HG03025 (cell line): Measurements from ENCODE around the gene VSIG10L2.

Experiments used
- ATAC-seq: cut with Tn5 transposase; IDR thresholded peaks from one replicate; pipeline ENCODE4 v1.9.1; 2021; ENCODE audit warnings: mild to moderate bottlenecking, moderate library complexity; ENCODE audit not compliant: unreplicated experiment, low FRiP score

VSIG10L2 gene

DNA sequence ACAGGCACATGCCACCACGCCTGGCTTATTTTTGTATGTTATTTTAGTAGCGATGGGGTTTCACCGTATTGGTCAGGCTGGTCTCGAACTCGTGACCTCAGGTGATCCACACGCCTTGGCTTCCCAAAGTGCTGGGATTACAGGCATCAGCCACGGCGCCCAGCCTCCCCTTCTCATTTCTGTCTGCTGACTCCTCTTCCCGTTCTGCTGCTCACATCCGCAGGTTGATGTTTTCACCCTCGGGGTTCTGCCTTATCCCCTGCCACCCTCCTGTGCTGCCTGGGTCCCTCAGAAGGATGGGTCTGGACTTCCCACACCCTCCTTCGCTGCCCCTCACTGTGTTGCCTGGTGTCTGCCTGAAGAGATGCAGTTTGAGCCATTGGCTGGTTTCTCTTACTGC is 19.2 kb upstream of the VSIG10L2 start:
- ATAC-seq = no peak

DNA sequence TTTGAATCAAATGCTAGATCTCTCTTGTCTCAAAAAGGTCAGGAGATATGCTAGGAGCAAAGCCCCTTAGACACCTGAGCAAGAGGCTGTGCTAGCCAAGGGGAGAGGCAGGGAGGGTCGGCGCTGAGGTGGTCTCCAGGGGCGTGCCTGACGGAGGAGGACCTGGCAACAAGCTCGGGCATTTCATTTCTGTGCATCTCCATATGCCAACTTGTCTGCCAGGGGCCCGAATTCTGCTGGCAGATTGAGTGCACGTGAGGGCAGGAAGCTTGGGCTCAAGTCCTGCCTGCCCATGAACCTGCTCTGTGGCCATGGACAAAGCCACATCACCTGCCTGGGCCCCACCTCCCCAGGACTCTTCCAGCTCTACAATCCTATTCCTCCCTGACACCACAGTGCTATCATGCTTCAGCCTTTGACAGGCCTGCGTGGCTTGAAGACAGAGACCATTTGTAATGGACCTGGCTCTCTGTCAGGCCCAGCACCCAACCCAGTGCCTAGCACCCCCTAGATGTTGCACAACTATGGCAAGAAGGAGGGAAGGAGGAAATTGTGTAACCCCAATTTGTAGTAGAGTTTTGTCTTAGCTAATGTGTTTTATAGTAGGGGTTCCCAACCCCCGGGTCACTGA is 16.3 kb upstream of the VSIG10L2 start:
- no peak for ATAC-seq

DNA sequence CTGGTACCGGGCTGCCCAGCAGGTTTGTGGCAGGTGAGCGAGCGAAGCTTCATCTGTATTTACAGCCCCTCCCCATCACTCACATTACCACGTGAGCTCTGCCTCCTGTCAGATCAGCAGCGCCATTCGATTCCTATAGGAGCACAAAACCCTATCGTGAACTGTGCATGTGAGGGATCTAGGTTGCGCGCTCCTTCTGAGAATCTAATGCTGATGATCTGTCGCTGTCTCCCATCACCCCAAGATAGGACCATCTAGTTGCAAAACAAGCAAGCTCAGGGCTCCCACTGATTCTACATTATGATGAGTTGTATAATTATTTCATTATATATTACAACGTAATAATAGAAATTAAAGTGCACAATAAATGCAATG is 15.8 kb upstream of the VSIG10L2 start:
- no peak for ATAC-seq

DNA sequence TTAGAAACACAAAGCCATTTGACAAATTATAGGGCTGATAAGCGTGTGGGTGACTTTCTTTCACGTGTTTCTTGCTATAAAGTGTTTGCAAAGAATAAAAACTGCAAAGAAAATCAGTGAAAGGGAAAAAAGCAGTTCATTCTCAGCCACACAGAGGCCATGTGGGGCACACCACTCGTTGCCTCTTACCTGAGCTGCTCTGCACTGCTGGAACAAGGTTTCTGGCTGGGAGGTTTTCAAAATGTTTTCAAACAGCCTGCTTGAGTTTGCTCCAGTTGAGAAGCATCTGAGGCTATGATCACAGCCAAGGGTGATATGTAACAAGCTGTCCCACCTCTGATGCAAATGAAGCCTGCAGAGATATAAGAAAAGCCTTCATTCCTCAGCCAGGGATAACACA is 14.7 kb upstream of the VSIG10L2 start:
- no peak for ATAC-seq

DNA sequence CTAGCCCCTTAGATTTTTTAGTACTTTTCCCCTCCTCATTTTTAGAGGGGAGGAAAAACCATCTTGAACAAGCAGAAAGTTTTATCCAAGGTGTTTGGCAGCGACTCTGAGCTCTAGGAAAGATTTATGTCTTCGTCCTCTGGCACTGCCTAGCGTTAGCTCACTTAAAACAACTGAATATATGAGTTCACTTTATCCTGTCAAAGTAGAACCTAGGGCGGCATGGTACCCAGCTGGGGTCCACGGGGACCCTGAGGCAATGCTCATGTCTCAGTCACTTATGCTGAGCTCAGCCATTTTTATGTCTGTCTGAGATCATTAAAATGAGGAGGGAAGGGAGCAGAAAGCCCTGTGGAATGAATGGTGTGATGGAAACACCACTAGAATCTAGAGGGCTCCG is 14.2 kb upstream of the VSIG10L2 start:
- ATAC-seq = no peak

DNA sequence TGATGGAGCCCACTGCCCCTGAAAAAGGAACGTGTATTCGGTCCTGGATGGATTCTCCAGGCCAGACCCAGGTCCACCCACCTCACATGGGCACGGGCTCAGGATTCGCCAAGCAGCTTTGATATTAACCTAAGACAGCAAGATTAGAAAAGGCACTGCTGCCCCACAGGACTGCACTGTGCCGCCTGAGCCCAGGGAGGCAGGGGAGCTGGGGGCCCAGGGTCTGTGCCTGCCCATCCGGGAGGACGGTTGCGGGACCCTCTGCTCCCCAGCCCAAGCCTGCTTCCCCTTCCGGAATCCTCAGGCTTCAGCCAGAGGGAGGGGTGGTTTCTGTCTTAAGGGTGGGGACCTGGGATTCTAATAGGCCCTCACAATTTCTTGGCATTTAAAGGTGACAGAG is 13.5 kb upstream of the VSIG10L2 start:
- no peak for ATAC-seq

DNA sequence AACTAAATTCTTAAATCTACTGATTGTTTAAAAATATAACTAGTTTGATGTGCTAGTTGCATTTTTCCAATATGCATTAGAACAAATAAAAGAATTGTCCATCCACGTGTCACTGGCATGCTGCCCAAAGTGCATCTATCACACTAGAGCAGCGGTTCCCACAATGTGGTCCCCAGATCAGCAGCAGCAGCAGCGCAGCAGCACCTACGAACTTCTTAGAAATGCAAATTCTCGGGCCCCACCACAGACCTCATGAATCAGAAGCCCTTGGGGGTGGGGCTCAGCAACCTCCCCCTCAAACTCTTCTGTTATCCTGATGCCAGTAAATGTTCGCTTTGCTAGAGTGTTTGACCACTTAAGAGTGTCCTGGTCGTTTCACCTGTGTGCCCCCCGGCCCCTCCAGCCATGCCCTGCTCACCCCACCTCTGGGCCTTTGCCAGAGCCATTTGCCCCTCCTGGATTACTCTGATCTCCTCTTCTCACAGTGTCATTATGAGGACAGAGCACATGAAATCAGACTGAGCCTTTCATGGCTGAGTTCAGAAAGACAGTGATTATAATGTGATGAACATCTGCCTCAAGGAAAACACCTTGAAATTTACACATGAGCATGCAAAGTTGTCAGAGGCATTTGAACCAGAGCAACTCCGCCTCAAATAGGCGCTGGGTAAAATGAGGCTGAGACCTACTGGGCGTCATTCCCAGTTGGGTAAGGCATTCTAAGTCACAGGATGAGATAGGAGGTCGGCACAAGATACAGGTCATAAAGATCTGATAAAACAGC is 12.6 kb upstream of the VSIG10L2 start:
- no peak for ATAC-seq

DNA sequence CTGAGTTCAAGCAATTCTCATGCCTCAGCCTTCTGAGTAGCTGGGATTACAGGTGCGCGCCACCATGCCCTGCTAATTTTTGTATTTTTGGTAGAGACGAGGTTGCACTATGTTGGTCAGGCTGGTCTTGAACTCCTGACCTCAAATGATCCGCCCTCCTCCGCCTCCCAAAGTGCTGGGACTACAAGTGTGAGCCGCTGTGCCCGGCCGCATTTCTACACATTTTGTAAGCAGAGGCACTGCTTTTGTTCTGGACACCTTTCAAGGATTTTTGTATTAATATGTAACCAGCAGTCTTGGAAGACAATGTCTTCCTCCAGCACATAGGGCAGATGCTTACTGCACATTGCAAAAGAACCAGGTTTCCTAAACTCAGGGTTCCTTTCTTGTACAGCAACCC is 11.4 kb upstream of the VSIG10L2 start:
- no peak for ATAC-seq

DNA sequence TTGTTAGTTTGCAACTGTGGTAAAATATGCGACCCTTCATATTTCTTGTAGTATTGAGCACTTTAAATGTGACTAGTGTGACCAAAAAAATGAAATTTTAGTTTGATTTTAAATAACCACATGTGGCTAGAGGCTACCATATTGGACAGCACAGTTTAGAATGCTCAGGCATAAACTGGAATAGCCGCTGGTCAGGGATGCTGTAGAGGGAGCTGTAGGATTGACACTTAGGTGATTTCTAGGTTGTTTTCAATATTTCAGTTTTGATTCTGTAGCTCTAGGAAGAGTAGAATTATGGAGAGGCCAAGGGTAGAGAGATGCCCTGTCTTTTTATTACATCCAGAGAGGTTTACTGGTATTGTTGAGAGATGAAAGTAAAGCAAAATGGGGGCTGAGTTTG is 10.8 kb upstream of the VSIG10L2 start:
- no peak for ATAC-seq

DNA sequence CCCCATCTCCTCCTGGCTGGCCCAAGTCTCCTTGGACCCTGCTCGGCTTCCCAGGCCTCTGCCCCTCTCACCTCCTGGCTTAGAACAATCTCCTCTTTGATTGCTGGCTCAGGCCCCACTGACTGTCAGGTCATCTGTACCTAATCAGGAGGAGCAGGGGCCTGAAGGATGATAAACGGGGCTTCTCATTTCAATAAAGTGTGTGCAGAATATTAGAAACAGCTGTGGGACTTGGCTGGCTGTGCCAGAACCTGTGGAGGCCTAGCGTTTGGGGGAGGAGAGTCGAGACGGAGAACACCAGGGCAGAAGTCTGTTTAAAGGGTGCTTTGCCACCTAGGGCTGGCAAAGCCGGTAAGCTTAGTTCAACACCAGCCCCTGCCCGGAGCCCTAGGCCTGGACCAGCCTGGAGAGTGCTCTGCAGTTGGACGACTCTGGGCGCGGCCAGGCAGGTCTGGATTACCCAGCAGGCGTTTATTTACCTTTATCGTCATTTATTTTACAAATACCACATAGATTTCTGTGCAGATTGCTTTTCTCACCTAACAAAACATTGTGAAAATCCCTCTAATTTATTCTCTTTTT is 10.1 kb upstream of the VSIG10L2 start:
- ATAC-seq = no peak

DNA sequence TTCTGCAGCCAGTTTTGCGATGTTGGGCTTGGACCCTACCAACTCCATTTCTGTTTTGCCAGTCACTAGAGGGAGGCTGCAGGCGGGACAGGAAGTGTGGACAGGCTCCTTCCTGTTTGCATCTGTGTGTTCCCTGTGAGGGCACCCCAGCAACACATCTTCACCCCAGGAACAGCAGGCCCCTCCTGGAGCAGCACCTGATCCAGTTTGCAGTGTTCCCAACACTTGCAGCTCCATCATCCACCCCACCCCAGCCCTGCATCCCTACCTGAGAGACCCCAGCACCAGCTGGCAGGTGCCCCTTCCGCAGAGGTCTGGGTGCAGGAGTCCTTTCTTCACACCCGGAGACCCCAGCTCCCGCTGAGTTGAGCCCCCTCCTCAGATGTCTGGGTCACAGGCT is 7.4 kb upstream of the VSIG10L2 start:
- no peak for ATAC-seq

DNA sequence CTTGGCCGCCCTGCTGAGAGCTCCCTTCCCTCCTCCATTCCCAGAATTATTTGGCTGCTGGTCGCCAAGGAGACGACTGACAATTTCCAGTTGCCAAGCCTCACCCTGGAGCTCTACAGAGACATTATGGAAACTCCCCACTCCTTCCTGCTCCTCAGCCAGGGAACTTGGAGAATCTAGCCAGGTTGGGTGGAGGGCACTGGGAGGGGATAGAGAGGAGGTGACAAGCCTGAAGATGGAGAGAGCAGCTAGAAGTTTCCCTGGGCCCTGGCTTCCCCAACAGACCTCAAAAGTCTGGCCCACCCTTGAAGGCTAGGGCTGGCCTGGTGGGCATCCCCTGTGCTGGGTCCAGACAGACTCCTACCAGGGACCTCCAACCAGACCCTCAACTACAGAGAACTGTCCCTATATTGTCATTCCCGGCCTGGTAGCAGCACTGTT is 6.7 kb upstream of the VSIG10L2 start:
- no peak for ATAC-seq

DNA sequence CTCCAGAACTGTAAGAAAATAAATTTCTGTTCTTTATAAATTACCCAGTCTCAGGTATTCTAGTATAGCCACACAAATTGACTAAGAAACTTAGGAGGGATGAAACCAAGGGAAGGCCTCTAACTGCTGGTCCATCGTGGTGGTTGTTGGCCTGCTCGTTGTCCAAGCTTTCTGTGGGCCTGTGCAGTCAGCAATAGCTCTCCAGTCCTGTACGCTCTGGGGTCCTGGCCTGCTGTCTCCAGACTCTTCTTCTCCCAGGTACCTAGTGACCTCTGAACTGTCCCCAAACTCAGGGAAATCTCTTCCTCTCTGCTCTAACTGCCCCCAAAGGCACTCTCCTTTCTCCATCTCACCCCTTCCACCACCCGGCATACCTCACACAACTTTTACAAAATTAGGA is 5.7 kb upstream of the VSIG10L2 start:
- ATAC-seq = no peak

DNA sequence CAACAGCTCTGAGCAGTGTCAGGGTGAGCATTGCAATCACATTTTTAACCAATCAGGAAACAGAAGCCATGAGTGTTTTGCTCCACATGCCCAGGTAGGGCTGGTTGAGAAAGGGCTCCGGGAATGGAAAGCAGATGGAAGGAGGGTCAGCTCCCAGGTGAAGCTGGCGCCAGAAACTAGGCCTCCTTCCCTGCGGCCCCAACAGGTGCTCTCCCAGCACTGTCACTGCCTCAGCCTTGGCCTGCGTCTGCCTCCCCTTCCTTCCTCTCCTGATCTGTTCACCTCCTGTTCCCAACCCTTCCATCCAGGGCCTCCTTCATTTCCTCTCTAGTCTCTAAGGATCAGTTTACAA is 4.6 kb upstream of the VSIG10L2 start:
- ATAC-seq = no peak

DNA sequence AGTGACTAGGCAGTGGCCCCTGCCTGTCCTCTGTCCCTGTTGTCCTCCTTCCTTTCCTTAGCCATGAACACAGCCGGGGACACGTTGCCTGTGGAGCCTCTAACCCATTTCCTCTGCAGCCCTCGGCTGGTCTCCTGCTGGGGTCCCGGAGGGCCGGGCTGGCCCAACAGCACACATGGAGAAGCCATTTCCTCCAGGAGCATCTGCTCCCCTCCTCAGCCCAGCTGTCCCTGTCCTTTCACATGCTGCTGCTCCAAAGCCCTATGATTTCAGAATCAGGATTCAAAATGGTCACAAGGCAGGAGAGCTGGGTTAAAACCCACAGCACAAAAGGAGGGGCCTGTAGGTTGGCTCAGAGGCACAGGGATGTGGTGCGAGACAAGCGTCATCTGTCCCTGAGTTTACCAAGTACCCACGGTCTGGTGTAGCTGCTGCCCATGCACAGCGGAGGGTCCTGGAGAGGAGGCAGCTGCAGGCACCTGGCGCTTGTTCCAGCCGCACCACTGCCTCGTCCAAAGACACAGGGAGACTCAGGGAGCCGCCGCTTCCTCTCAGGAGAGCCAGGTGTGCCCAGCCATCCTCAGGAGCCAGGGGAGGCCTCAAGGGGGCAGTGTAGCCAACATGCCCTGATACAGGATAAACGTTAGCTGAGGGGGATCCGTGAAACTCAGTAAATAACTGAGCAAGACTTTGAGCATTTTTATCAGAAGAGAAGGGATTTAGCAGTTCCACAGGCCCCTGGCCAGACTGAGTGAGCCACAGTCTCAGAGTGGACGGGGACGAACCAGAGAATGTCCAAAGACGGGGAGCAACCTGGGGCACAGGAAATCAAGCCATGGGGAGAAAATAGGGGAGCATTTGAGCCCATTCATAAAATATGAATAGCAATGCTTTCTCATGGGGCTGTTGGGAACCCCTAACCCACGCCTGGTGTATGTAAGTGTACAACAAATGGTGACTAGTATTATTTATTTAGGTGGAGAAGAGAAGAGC is 3.9 kb upstream of the VSIG10L2 start:
- ATAC-seq = no peak

DNA sequence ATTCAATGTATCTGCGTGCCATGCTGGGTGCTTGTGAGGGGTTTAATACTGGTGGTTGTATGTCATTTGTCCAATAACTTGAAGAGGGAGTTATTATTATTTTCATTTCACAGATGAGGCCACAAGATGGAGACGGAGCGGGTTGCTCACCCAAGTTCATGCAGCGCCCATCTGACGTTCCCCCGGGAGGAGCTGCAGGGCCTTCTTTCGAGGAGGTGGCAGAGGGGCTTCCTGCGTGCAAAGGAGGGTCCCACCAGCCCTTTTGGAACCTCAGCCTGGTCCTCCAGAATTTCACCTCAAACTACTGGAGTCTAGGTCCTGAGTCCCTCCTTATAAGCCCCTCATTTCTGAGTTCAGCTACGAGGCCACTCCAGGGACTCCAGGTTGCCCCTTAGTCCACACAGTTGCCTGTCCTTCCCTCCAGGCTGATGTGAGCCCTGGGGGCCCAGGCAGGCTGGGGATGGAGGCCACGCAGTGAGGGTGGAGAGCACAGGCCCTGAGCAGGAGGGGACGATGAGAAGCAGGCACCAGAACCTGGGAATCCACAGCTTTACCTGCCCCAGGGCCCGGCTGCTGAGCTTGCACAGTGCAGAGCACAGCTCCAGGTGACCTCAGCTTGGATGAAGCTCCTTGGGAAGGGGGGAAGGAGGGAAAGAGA is 2.9 kb upstream of the VSIG10L2 start:
- no peak for ATAC-seq

DNA sequence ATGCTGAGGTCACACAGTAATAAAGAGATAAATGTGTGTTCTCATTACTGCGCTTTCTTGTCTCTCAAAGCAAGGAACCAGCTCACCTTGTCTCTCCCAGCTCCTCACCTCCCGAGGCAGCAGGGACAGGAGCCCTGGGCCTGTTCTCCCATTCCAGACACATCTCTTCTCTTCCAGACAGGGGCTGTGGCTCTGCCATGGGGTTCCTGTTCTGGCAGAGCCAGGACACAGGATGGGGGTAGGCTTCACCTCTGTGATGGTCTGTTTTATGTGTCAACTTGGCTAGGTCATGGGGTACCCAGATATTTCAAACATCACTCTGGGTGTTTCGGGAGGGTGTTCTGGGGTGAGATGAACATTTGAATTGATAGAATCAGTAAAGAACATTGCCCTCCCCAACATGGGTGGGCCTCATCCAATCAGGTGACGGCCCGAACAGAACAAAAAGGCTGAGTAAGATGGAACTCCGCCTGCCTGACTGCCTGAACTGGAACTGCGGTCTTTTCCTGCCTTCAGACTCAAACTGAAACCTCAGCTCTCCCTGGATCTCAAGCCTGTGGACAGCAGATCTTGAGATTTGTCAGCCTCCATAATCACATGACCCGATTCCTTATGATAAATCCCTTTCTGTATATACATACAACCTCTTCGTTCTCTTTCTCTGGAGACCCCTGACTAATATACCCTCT is 2.0 kb upstream of the VSIG10L2 start:
- ATAC-seq = no peak

DNA sequence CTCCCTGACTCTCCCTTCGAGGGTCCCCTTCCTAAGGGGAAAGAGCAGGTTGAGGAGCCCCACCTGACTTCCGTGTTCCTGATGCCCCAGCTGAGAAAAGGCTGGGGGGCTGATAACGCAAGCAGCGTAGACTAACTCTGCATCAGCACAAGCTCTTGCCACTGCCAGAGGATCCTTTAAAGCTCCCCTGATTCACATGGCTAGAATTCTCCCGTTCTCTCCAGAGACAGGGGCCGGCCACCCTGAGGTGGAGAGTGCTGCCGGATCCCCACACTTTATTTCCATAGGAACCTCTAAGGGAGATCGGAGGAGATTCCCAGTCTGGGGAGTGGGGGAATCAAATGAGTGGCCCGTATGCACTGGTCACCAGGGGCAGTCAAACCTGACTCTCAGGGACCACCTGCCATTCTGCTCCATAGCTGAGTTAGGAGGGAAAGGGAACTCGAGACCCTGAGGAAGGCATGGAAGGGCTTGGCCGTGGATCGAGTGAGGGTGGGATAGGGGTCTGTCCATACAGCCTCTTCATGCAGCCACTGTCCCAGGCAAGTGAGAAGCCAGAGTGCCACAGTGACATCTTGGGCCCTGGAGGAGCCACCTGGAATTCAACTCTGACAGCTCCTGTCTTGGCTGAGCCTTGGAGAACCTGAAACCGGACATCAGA is 1.4 kb upstream of the VSIG10L2 start:
- no peak for ATAC-seq
